ENCODE data around the gene PKIG.

Gene PKIG

DNA sequence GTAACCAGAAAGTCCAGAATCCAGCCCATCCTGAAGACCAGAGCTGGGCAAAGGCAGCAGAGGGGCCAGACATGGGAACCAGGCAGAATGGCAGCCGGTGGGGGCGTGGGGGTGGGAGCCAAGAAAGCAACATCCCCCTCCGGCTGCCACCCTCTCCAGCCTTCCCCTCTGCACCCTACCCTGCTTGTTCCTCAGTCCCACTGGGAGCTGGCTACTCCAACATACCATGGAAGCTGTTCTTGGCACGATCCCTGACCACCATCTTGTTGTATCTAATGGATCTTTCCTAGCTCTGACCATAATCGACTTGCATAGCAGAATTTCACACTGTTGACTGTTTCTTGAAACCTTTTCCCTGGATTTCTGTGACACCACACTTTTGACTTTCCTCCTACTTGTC is 38.9 kb downstream of the PKIG start:
- no peak for DNase-seq

DNA sequence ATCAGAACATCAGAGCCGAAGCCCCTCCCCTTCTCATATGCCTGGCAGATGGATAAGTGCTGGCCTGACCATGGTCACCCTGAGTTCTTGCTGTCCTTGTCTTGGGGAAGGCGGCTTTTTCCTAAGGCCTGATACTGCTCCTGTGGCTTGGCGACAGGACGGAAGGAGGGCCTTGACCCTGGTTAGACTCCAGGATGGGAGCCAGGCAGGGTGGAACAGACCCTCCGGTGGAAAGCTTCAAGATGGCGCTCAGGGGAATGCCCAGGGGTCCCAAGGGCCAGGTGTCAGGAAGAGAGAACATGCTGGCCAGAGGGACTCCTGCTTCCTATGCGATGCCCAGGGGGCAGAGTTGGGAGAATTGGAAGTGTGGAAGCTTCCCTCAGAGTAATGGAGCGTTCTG is 39.6 kb downstream of the PKIG start:
- DNase-seq, result no peak

DNA sequence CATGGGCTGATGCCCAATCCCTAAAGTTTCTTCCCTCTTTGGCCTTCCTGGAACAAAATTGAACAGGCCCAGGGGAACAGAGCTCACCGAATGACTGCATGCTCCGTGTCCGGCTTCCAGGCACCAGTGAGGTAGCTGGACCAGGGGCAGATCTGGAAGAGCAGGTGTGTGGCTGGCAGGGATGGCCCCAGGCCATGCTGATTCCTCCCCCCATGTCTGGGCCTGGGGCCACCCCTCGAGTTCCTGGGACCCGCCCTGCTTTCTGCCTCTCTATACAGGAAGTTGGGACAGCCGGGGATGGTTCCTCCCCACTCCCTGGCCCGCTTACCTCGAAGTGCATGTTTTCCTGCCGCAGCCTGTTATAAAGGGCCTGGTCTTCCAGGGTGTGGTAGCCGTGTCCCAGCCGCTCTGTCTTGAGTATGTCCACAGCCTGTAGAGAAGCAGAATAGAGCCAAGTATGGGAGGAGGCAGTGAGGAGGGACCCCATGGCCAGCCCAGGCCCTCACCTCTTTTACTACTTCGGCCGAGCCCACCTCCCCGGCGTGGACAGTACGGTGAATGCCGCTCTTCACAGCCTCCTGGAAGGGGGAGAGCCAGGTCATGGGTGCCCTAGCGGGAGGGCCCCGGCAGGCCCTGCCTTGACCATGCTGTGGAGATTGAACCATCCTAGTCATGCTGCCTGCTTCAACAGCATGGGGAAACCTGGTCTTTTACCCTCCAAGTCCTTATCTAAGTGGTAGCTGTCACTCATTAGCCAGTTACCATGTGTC is 40.3 kb downstream of the PKIG start:
- no peak for DNase-seq

DNA sequence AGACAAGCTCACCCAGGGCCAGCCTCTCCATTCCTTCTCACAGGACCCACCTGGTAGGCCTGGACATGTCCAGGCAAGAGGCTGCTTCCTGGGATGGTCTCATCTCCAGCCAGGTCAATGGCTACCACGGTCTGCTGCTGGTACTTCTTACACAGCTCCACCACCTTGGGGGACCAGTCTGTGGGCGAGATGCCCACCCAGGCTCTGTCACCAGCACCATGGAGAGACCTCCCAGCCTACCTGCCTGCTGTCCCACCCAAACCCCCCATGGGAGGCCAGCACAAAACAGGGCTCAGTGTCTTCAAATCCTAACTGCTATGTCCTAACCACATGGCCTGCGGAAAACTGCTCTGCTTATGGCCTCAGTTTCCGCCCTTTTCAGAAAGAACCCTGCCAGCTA is 41.8 kb downstream of the PKIG start:
- DNase-seq, result no peak

DNA sequence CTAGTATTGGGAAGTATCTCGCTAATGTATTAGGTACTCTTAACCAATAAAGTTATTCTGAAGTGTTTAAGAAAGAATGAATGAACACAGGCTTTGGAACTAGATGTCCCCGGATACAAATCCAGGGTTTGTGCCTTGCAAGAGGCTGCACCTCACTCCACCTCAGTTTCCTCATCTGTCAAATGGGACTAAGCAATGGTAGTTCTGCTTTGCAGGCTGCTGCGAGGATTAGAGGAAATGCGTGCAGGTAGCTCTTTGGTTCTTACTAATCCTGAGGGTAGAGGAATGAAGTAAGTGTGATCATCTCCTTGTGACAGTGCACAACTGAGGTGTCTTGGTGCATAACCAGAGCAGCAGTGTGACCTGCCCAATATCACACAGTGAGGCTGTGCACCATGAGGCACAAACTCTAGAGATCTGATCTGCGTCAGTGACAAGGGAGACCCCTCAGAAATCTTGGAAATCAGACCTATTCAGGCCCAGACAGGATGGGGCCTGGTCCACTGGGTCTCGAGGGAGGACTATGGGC is 42.4 kb downstream of the PKIG start:
- DNase-seq, result no peak

DNA sequence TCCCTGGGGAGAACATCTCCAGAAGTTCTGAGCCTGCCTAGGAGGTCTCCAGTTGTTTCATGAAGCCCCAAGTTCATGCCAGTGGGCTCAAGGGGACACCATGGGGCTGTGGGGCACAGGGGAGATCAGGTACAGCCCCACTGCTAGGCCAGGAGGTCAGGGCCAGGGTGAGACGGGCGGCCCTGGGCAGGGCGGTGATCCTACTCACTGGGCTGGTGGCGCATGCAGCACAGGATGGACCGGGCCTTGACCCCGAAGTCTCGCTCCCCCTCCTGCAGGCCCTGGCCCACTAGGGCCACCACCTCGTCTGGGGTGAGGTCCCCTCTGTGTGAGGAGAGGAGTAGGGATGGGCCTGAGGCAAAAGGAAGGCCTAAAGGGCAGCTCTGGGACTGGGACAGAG is 43.0 kb downstream of the PKIG start:
- DNase-seq, result no peak

DNA sequence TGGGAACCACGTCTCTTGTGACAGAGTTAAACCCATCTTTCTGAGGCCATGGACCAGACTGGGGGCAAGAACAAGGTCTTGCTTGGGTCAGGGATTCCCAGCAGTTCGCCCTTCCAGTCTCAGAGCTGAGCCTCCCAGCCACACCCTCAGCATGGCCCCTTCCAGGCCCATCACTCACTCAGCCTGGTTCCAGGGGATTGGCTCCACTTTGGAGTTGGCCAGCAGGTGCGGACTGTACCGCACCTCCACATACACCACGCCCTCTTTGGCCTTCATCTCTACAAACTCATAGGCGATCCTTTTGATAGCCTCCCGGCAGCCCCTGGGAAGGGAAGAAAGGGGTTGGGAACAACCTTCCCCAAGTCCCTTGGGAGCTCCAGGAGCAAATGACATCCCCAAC is 43.9 kb downstream of the PKIG start:
- DNase-seq, result no peak

DNA sequence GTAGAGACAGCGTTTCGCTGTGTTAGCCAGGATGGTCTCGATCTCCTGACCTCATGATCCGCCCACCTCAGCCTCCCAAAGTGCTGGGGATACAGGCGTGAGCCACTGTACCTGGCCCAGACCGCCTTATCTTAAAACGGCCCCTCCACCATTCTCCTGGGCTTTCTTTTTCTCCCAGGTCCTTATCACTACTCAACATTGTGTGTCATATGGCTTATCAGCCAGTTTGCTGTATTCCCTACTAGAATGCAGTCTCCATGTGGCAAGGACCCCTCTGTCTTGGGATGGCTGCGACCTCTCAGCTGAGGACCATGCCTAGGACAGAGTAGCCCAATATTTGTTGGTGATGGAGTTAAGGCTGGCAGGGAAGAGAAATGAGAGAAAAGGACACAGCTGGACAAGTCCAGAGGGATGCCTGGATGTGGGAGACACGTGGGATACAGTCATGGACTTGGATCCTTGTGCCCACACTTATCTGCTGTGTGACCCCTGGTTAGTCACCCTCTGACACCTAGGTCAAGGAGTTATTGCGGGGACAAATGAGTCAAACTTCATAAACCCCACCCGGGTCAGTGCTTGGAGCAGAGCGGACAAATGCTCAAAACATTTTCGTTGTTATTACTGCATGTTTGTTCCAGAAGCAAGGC is 45.1 kb downstream of the PKIG start:
- DNase-seq, result no peak

DNA sequence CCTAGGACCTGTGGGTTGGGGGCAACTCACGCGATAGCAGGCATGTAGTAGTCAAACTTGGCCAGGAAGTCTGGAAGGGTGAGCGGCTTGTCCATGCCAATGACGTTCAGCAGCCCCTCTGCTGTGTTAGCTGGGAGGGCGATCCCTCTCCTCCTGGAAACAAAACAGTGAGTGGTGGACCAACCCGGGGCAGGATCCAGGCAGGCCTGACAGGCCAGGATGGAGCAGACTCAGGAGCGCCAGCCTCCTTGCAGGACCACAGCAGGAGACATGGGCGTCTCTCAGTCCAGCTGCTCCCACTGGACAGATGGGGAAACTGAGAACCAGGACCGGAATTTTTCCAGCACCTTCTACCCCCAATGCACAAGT is 46.6 kb downstream of the PKIG start:
- DNase-seq, result no peak

DNA sequence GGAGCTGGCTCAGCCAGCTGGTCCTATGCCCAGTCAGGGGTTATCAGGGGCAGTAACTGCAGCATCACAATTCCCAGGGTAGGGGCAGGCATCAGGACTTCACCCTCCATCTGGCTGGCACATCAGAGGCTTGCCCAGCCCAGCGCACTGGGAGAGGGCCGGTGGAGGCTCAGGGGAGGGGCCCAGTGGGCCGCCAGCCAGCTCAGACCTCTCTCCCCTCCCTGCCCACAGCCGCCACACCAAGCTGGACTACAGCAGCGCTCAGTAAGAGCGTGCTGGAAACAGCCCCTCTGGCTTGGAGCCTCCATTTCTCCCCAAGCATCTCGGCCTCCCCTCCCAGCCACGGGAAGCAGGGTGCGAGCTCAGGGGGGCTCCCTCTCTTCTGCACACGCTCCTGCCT is 47.2 kb downstream of the PKIG start:
- no peak for DNase-seq

DNA sequence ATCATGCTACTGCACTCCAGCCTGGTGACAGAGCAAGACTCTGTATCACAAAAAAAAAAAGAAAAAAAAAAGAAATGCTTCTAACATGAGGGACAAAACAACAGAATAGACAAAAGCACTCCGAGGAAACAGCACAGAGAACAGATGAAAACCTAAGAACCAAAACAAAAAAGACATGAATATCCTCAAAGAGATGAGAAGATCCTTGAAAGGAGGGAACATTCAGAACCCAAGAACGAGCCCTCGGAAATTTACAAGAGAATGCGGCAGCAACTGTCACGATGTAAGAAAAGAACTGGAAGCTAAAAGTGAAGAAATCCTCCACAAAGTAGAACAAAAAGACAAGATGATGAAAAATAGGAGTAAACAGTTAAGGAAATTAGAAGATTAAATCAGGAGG is 47.9 kb downstream of the PKIG start:
- DNase-seq, result no peak

DNA sequence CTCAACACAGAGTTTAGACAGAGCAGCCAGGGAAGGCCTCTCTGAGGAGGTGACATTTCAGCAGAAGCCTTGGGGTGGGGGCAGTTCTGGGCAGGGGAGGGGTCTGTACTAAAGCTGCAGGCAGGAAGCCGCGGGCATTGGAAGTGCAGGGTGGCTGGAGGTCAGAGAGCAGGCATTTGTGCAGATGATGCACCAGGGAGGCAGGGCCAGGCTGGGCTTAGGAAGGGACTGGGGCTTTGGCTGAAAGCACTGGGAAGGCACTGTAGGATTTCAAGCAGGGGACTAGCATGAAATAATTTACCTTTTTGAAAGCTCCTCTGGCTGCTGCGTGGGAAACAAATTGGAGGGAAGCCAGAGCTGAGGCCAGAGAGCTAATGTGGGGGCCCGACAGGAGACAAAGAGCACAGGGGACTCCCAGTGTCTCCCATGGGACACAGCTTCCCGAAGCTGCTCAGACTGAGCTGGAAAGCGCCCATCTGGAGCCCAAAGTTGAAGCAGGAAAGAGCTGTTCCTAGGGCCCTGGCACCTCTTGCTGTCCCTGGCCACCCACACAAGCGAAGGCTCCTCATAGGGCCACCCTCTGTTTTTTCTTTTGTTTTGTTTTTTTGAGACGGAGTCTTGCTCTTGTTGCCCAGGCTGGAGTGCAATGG is 49.8 kb downstream of the PKIG start:
- DNase-seq, result no peak

DNA sequence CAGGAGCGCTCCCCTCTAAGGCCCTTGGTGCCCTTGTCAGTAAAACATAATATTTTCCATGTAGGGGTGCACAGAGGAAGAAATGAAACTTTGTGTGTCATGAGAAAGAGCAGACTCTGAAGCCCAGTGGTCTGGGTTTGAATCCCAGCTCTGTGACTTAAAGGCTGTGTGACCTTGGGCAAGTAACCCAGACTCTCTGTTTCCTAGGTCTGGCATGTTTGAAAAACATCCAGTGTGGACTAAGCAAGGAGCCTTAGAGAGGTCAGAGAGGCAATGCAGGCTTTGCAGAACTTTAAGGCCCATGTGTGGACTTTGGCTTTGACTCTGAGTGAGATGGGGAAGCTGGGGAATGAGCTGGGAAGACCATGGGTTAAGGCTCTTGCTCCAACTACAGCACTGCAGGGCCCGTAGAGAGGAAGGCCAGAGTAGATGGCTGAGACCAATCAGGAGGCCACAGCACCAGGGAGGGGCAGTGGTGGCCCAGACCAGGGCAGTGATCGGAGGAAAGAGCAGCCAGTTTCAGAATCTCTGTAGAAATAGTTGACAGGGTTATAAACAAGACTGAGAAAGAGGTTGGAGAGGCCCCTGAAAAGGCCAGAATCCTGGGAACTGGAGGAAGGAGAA is 50.9 kb downstream of the PKIG start:
- DNase-seq, result no peak

DNA sequence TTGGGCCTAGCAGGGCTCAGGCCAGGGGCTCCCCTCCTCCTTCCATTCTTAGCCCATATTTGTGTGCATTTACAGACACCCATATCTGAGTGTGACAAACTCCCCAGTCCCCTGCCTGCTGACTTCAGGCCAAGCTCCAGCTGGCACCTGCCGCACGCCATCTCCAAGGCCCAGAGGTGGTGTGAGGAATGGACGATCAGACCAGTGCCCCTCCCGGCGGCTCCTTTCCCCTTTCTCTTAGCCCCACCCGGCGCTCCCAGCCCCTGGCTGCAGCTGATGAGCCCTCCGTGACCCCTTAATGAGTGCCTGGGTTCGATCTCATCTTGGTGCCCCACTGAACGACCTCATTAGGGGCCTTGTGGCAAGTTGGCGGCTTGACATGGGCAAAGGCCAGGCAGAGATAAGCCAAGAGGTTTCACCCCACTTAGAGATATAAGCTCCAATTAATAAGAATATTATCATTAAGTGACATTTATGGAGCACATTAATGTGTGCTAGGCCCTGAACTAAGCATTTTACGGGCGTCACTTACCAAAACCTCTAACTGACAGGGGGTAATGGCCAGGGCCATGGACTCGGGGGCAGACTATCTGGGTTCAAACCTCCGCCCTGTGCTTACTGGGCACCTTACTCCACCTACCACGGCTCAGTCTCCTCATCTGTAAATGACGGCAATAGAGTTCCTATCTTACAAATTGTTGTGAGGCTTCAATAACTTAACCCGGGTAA is 51.7 kb downstream of the PKIG start:
- DNase-seq, result no peak

DNA sequence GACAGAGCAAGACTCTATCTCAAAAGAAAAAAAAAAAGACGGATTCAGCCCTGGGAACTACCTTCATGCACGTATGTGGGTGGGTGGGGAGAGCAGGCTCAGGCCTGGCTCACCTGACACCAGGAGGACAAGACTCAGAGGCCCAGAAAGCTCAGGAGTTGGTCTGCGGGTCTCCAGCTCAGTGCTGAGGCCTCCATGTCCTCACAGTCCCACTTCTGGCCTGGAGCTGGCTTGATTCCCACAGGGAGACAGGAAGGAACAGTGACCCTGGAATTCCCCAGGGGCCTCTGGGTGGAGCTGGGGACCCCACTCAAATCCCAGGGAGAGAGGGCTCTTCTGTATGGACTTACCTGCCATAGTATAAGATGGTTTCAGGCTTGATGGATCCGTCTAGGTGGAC is 53.5 kb downstream of the PKIG start:
- DNase-seq, result no peak

DNA sequence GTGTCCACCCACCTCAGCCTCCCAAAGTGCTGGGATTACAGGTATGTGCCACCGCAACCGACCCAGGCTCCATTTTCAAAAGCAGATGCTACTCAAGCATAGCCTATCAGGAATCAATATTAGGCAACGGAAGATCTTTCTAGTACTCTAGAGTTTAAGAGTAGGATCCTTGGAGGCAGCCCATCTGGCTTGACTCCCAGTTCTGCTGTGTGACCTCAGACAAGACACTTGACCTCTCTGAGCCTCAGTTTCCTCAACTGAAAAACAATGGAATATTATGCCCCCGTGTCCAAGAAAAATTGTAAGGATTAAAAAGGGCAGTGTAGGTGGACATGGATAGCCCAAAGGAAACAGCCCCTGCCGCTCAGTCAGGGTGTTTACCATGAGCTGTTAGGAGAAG is 54.7 kb downstream of the PKIG start:
- no peak for DNase-seq

DNA sequence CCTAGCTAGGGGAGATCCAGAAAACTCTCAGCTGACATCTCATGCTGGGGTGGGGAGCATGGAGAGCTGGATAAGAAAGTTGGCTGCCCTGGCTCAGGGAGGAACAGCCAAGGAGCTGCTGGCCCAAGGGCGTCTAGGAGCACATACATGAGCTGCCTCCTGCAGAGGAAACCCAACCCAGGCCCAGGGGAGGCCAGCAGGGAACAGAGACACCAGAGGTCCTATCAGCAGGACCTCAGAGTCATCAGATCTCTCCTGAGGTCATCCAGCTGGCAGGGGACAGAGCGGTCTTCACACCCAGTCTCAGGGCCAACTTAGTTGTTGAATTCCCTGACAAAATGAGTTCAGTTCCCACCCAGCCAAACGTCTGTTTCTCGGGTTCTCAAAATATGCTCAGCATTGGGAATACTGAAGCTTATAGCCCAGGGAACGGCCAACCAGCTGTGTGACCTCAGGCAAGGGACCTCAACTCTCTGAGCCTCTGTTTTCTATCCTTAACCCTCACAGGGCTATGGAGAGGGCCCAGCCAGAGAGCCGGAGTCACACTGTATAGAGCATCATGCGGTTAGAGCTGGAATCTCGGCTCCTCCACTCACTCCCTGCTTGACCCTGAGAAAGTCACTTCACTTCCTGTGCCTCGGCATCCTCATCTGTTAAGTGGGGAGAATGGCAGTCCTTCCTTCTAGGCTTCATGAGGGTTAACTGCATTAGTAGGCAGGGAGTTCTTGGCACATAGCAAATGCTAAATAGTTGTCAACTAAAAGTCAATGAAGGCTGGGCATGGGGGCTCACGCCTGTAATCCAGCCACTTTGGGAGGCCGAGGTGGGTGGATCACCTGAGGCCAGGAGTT is 55.4 kb downstream of the PKIG start:
- no peak for DNase-seq

DNA sequence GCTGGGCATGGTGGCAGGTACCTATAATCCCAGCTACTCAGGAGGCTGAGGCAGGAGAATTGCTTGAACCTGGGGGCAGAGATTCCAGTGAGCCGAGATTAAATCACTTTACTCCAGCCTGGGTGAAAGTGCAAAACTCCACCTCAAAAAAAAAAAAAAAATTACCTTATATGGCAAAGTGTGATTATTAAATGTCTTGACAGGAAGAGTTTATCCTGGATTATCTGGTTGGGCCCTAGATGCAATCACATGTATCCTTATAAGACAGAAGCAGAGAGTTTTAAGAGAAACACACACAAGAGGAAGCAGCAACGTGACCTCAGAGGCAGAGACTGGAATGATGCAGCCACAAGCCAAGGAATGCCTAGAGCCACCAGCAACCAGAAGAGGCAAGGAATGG is 58.1 kb downstream of the PKIG start:
- no peak for DNase-seq

DNA sequence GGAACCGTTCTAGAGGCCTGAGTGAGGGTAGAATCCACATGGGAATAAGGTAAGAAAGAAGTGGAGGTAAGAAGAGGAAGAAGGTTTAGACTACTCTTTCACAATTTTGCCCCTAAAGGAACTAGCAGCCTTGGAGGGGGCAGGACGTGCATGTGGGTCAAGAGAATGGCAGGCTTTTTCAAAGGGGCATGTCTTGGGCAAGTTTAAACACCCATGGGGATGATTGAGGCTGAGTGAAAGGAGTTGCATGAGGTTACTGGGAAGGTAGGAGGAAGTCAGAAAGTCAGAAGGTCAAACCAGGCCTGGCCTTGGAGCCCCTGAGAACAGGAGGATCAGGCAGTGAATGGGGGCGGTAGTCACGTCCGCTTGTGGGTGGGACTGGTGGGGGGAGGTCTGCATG is 58.9 kb downstream of the PKIG start:
- DNase-seq, result no peak

DNA sequence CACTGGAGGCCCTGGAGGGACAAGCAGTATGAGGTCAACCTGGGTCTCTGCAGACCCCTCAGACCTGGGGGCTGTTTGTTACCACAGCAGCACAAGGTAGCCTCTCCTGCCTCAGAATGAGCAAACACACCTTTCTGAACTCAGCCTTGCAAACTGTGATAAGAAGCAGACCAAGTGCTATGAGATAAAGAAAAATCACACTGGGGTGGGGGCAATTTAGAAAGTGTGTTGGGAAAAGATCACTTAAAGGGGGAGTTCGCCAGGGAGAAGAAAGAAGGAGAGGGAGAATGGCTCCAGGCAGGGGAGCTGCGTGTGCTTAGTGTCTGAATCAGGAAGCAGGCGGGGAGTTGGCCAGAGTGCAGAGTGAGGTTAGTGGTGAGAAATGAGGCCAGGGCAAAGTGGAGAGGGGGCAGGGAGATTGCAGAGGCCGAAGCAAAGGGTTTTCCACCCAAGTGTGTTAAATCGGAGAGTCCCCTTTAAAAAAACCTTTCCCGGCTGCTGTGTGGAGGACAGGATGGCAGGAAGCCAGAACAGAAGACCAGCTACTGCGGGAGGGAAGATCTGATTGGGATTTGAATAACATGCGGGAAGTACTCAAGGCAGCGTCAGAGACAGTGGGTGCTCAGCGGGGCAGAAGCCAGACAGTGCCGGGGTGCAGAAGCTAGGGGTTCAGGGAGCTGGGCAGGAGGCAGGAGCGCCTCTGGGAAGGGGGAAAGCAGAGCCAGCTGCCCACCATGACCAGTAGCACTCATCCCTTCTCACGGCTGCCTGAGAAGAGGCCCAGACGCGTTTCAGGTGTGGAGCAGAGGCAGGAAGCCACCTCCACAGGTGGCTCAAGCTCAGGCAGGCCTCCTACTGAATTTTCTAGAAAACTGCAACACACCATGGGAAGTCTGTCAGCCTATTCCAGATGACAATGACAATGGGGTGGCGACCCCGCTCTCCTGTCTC is 60.1 kb downstream of the PKIG start:
- peak; percentile 15 to 58 for DNase-seq

DNA sequence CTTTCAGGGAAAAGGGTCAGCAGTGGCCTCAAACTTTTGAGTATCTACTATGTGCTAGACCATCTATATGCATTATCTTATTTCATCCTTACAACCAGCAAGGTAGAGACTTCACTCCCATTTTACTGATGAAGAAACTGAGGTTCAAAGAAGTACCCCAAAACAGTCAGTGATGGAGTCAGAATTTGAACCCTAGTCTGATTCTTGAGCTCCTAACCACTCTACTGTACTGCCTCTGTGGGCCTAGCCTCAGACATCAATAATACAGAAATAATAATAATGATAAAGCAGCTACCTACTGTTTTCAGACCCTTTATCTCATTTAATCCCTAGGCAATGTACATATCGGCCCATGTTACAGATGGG is 60.8 kb downstream of the PKIG start:
- DNase-seq, result no peak

Measured in SW 1271 (cell line).